Lower lobe of right lung (tissue), 2 donors: ENCODE results near the gene PDZD2. TPM values are rescaled to one million over a fixed set of nuclear protein-coding genes. Genes with fewer than 3 reads are reported as not detected.
A peak's percentile ranks its signal among the peaks of the same experiment; 100 is the strongest.

Source experiments
- ATAC-seq, 2 donors: fragments of 200-7000 bp; cut with Tn5 transposase; one replicate each; pipeline ENCODE4 v1.9.1; 2020 to 2022; ENCODE audit warnings: mild to moderate bottlenecking in 2 of 2, moderate library complexity in 2 of 2
- DNase-seq: peaks from one replicate; pipeline ENCODE4 v3.0.0-alpha.2; 2020
- H3K27ac ChIP-seq: fragments of 200-600 bp; one replicate; pipeline ENCODE4 v1.8.0; 2022
- H3K27me3 ChIP-seq: fragments of 200-600 bp; one replicate; pipeline ENCODE4 v1.8.0; 2022; ENCODE audit warnings: low read depth
- H3K36me3 ChIP-seq: fragments of 200-600 bp; one replicate; pipeline ENCODE4 v1.8.0; 2022; ENCODE audit warnings: mild to moderate bottlenecking
- H3K4me1 ChIP-seq: fragments of 200-600 bp; one replicate; pipeline ENCODE4 v1.8.0; 2022
- H3K4me3 ChIP-seq: fragments of 200-600 bp; one replicate; pipeline ENCODE4 v1.8.0; 2022; ENCODE audit warnings: mild to moderate bottlenecking
- H3K9me3 ChIP-seq: fragments of 200-600 bp; one replicate; pipeline ENCODE4 v1.8.0; 2022
- intact Hi-C: fragments of 100-400 bp; cut with DNase I; formaldehyde crosslinking; loops from one replicate; pipeline ENCODE4 v1.11.0; 2022
- total RNA-seq: library from RNA; stranded (reverse); fragmentation: NEBNext Ultra II Directional; extraction: Animal tissue kit (Norgen Biotek cat#: 25700); gene quantifications from one replicate; pipeline ENCODE4 v1.2.1, GENCODE V29; 2021
- TF ChIP-seq, protein P1 (sequence below): fragments of 200-600 bp; IDR thresholded peaks from one replicate; pipeline ENCODE4 v1.8.0; 2022; ENCODE audit warnings: antibody characterized with exemption, mild to moderate bottlenecking
- donor health status: DM: no; HTN: yes; CAD: no; lungs with severe emphysema.

The PDZD2 gene
- total RNA-seq, 1 donor from 2014 or later = 67.8 TPM

DNA sequence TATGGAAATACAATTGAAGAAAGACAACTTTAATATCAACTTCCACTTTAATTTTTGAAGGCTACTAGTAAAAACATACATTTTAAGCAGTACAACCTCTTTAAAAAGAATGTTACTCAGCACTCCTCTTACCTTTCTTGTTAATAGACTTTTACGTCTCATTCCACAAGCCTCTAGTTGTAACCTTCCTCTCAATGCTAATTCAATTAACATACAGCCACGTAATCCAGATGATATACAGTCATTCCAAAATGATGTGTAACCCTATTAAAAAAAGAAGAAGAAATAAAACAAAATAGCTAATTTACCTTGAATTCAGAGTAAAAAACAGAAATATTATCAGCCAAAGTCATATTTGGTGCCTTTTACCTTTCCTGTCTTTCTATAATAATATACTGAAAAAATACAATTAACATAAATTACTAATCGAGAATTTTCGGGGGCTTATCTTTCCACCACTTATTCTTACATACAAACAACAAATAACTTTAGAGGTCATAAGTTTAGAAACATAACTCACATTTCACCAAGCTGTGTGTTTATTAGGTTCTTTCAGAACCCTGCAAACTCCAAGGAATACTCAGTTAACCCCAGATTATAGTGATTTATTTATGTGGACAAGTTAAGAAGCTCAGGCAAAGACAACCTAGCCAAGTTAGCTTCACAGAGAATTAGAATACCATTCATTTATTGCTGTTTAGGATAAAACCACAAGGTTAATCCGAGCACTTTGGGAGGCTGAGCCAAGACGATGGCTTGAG lies 504.9 kb downstream of the PDZD2 start:
- Histone ChIP-seq H3K27ac (no peak overlapping the region), H3K27me3 (no peaks in the 10 kb centered on the region), H3K36me3 (peaks cover 11% of the 10 kb centered on the region), H3K4me3 (no peak overlapping the region), H3K4me1 (peaks cover 50% of the 10 kb centered on the region), H3K9me3 (no peaks in the 10 kb centered on the region)
- intact Hi-C loops = no loop called here
- TF ChIP-seq, protein P1, sequence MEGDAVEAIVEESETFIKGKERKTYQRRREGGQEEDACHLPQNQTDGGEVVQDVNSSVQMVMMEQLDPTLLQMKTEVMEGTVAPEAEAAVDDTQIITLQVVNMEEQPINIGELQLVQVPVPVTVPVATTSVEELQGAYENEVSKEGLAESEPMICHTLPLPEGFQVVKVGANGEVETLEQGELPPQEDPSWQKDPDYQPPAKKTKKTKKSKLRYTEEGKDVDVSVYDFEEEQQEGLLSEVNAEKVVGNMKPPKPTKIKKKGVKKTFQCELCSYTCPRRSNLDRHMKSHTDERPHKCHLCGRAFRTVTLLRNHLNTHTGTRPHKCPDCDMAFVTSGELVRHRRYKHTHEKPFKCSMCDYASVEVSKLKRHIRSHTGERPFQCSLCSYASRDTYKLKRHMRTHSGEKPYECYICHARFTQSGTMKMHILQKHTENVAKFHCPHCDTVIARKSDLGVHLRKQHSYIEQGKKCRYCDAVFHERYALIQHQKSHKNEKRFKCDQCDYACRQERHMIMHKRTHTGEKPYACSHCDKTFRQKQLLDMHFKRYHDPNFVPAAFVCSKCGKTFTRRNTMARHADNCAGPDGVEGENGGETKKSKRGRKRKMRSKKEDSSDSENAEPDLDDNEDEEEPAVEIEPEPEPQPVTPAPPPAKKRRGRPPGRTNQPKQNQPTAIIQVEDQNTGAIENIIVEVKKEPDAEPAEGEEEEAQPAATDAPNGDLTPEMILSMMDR = no peak
- DNase-seq = no peak
- ATAC-seq = no peak

DNA sequence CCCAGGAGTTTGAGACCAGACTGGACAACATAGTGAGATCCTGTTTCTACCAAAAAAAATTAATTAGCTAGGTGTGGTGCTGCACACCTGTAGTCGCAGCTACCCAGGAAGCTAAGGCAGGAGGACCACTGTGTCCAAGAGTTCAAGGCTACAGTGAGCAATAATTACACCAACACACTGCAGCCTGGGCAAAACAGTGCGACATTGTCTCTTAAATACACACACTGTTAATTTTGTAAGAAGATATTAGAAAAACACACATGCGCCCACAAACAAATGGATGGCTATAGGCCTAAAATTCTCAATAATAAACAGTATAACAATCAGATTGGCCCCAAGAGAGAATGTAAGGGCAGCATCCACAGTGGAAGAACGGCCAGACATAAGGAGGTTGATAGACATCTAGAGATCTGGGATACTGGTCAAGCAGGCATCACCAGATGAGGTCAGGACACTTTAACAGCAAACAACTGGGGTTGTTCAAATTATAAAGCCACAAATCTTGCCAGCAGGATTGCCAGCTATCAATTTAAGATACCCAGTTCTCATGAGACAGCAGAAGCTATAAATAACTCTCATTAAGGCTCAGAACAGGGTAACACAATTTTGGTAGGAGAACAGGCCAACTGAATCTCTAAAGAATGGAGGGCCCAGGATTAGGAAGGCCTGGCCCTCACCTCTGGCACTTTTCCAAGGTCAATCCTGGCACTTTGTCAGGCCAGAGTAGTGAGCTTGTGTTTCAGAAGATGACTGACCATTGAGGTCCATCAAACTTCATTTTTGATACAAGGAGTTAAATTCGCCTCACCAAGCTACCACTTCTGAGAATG lies 505.7 kb downstream of the PDZD2 start:
- no peak for ATAC-seq
- H3K27me3 ChIP-seq = no peaks in the 10 kb centered on the region
- peaks cover 58% of the 10 kb centered on the region for H3K4me1 ChIP-seq

DNA sequence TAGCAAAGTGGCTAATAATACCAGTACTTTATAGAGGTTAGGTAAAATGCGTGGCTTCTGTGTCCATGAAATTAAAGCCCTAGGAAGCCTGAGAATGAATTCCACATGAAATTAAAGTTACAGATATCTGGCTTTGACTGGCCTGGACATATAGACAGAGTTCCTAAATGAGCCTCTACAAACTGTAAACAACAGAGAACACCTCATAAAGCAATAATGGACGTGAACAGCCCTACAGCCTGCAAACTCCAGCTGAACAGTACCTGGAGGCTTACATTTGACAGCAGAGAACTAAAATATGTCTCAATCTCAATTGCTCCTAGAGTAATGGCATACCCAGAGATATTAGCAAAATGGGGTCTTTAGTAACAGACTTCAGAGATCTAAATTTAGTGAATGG lies 506.4 kb downstream of the PDZD2 start:
- TF ChIP-seq, protein P1 = no peak
- no peak overlapping the region for H3K4me3 ChIP-seq
- intact Hi-C loops = no loop called here
- H3K27ac ChIP-seq = no peak overlapping the region
- H3K9me3 ChIP-seq = no peaks in the 10 kb centered on the region
- peaks cover 12% of the 10 kb centered on the region for H3K36me3 ChIP-seq
- DNase-seq (no peak), ATAC-seq (no peak)
- peaks cover 66% of the 10 kb centered on the region for H3K4me1 ChIP-seq
- H3K27me3 ChIP-seq = no peaks in the 10 kb centered on the region

More for the DNA sequence above, 505.7 kb downstream of the PDZD2 start:
- H3K4me3 ChIP-seq = no peak overlapping the region
- no peak for DNase-seq
- no peak overlapping the region for H3K27ac ChIP-seq
- TF ChIP-seq, protein P1 = no peak
- no peaks in the 10 kb centered on the region for H3K9me3 ChIP-seq
- peaks cover 12% of the 10 kb centered on the region for H3K36me3 ChIP-seq
- intact Hi-C loops = no loop called here

DNA sequence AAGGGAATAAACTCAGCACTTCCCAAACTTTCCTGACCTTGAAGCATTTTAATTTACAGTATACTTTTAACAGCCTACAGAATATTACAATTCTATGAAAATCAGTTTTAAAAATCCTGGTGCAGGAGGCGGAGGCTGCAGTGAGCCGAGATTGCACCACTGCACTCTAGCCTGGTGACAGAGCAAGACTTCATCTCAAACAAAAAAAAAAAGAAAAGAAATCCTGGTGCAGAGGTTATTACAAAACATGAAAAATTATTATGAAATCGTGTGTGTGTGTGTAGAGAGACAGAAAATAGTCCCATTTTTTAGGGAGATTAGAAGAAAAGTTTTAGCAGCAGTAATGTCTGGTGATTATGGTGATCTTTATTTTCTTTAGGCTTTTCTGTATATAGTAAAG lies 508.3 kb downstream of the PDZD2 start:
- TF ChIP-seq, protein P1 = no peak
- intact Hi-C loops = no loop called here
- peaks cover 81% of the 10 kb centered on the region for H3K4me1 ChIP-seq
- DNase-seq (no peak), ATAC-seq (peak; percentile 38 to 60)
- no peak overlapping the region for H3K27ac ChIP-seq
- H3K27me3 ChIP-seq = no peaks in the 10 kb centered on the region
- H3K4me3 ChIP-seq = no peak overlapping the region
- H3K36me3 ChIP-seq = peaks cover 6% of the 10 kb centered on the region
- H3K9me3 ChIP-seq = no peaks in the 10 kb centered on the region

DNA sequence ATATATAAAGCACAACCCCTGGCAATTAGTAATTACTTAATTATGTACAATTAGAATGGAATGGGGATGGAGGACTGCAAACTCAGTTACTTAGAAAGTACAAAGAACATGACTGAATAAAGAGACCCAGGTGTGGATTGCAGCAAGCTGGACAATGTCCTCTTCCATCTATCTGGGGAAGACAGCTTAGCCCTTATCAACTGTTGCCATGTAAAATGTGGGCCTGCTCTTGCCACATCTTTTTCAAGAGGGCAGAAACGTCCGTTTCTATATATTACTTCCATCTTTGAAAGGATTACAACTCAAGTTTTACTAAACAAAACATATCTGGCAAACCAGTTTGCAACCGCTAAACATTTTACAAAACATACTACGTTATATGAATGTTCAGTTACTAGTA lies 509.0 kb downstream of the PDZD2 start:
- ATAC-seq = no peak
- DNase-seq = no peak
- Histone ChIP-seq H3K27me3 (no peaks in the 10 kb centered on the region), H3K27ac (no peak overlapping the region), H3K9me3 (no peaks in the 10 kb centered on the region), H3K4me1 (peaks cover 86% of the 10 kb centered on the region), H3K4me3 (no peak overlapping the region), H3K36me3 (peaks cover 6% of the 10 kb centered on the region)
- intact Hi-C loops = no loop called here
- TF ChIP-seq, protein P1 = no peak
